GM19467 (cell line): ENCODE results near the gene BCR.

Experiments used
- ATAC-seq: cut with Tn5 transposase; IDR thresholded peaks from one replicate; pipeline ENCODE4 v1.9.1; 2021; ENCODE audit warnings: mild to moderate bottlenecking, moderate library complexity; ENCODE audit not compliant: unreplicated experiment

Gene BCR

GRCh38 chr22:23242473-23243001 is 62.2 kb downstream of the BCR start:
- ATAC-seq: no peak

- no peak for ATAC-seq
Measured at GRCh38 chr22:23243006-23243573, 62.8 kb downstream of the BCR start.

- no peak for ATAC-seq
Measured at GRCh38 chr22:23243859-23244689, 63.8 kb downstream of the BCR start.

GRCh38 chr22:23244690-23245044 is 64.4 kb downstream of the BCR start:
- no peak for ATAC-seq

- ATAC-seq: no peak
Measured at GRCh38 chr22:23245045-23245798, 64.9 kb downstream of the BCR start.

GRCh38 chr22:23245799-23246136 is 65.5 kb downstream of the BCR start:
- ATAC-seq: no peak

- no peak for ATAC-seq
Measured at GRCh38 chr22:23246982-23247766, 66.9 kb downstream of the BCR start.

GRCh38 chr22:23248583-23248982 is 68.3 kb downstream of the BCR start:
- ATAC-seq: no peak

GRCh38 chr22:23250056-23250784 is 69.9 kb downstream of the BCR start:
- no peak for ATAC-seq

GRCh38 chr22:23250785-23251363 is 70.6 kb downstream of the BCR start:
- ATAC-seq: no peak

- no peak for ATAC-seq
Measured at GRCh38 chr22:23251445-23252093, 71.3 kb downstream of the BCR start.

- no peak for ATAC-seq
Measured at GRCh38 chr22:23253475-23254055, 73.3 kb downstream of the BCR start.

- ATAC-seq: no peak
Measured at GRCh38 chr22:23255506-23256170, 75.3 kb downstream of the BCR start.

- ATAC-seq: no peak
Measured at GRCh38 chr22:23256171-23256932, 76.0 kb downstream of the BCR start.

- no peak for ATAC-seq
Measured at GRCh38 chr22:23256986-23257888, 76.9 kb downstream of the BCR start.

- ATAC-seq: no peak
Measured at GRCh38 chr22:23257889-23258825, 77.8 kb downstream of the BCR start.
